GM21619 (cell line): ENCODE results near the gene GP1BA.

Source experiments
- ATAC-seq: cut with Tn5 transposase; IDR thresholded peaks from one replicate; pipeline ENCODE4 v1.9.1; 2021; ENCODE audit not compliant: unreplicated experiment

The GP1BA gene

DNA sequence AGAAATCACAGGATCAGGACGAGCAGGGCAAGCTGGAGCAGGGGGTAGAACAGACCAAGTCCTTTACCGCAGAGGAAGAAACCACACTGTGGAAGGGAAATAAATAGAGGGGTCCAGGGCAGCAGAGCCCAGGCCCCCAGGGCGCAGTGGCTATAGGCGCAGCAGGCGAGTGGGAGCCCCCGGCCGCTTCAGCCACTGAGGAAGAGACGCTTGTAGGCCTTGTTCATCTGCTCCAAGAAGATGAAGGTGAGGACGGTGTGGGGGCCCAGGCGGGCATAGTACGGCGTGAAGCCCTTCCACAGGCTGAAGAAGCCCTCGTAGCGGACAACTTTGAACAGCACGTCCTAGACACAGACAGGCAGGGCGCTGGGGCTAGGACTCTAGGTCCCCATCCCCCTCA, 5.5 kb downstream of the GP1BA start:
- ATAC-seq, result no peak

DNA sequence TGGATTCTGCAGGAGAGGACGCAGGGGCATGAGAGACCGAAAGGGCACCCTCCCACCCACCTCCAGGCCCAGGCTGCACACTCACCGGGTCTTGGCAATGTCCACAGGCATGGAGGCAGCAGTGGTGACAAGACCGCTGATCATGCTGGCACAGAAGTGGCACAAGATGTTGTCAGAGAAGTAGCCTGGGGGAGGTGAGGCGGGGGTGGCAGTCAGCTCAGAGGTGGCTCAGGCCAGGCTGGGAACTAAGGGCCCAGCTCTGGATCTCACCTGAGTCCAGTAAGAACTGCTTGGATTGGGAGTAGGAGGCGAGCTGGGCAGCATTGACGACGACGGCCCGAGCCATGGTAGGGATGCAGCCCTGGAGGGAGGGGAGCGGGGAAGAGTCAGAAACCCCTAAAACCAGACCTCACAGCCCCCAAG, 6.0 kb downstream of the GP1BA start:
- ATAC-seq, result no peak

DNA sequence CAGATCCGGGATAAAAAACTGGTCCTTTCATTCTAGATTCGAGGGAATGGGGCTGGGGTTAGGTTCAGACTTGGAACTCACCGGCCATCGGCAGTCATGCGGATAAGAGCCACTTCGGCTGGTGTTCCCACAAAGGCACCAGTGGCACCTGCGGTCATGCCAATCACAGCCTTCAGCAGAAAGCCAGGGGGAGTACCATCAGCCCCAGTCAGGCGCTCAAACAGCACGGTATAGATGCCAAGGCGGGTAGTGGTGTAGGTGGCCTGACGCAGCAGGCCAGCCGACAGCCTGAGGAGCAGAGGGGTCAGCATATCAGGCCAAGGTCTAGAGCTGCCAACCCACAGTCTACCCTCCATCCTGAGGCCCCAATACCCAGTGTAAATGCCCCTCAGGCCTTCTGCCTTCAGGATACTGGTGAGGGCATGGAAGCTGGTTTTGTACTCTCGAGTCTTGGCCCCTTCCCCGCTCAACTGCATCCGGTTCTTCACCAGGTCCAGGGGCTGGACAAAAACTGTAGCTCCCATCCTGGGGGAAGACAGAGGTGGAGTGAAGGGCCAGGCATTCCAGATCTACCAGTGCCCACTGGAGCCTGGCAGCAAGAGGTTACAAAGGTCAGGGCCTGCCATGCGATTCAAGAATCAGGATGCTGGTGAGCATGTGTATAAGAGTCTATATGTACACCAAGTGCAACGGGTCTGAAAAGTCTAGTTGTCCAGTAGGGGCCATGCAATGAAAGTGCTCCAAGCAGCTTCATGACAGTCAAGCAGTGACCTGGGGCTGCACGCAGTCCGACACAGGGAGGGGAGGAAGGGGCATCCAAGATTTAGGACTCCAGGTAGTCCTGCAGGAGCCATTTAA, 6.8 kb downstream of the GP1BA start:
- no peak for ATAC-seq

DNA sequence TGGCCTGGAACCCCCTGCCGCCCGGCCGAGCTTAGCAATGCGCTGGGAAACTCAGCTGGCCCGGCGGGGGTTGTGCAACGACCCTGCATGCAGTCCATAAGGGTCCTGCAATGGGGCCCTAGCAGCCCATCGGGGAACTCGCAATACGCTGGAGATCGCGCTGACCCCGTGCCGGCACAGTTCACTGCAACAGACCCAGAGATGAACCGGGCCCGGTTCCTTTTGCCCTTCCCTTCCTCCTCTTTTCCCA, 7.4 kb downstream of the GP1BA start:
- peak; percentile 11 for ATAC-seq

DNA sequence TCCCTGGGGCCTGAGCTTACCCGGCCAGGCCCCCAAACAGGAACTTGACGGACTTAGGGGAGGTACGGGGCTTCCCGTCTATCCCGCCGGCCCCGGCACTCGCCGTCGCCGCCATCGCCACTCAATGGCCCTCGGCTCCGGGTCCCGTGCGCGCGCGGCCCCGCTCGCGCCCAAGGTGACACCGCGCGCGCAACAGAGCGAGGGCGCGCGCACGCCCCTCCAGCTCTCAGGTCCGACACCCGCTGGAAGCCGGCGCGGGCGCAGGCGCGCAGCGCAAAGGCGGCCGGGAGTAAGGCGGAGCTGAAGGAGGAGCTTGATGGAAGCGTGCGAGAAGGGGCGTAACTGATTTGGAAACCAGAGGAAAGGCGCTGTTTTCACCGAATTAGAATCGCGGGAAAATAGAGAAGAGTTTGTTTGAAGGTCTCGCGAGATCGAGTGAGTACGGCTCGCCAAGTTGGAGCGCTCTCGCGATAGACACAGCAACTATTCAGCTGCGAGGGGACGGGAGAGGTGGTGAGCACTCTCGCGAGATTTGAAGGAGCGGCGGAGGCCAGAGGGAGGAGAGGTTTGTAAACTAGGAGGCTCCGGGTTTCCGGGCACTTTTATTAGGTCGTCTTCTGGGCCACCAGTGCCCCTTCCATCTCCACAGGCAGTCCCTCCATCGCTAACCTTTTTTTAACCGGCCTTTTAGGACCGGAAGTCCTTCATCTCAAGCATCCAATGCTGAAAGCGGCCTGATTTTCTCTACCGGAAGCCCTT, 7.9 kb downstream of the GP1BA start, which contains the start of the genes RNF167 and SLC25A11:
Gene RNF167 (plus strand): TSS at position 473 of the 759 bp plus-strand sequence. CDS start 642 bp downstream, outside the sequence.
Gene SLC25A11 (minus strand): TSS at position 251 of the 759 bp plus-strand sequence. CDS start 136 bp downstream, at position 115.
- ATAC-seq, result peak; percentile 57

DNA sequence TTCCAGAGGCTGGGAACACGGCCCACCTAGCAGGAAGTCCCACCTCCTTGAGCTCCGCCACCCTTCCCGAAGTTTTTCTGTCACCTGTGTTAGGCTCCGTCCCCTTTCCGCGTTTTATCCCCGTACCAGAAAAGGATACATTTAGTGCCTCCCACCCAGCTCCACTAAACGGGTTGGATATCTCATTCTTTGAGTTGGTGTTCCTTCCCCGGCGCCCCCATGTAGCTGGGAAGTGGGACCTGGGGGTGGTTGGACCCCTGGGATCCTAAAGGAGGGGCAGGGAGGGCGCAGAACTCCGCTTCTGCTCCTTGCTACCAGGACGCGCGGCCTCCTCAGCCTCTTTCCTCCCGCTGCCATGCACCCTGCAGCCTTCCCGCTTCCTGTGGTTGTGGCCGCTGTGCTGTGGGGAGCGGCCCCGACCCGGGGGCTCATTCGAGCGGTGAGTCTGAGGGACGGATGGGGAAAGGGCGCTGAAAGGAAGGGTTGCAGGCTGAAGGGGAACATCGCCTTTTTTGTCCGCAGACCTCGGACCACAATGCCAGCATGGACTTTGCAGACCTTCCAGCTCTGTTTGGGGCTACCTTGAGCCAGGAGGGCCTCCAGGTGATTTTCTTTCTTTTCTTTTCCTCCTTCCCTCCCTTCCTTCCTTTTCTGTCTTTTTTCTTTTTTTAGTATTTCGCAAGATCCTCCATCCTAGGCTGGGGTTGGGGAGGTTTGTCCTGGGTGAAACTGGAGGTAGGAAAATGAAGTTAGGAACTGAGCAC, 8.7 kb downstream of the GP1BA start:
- no peak for ATAC-seq

DNA sequence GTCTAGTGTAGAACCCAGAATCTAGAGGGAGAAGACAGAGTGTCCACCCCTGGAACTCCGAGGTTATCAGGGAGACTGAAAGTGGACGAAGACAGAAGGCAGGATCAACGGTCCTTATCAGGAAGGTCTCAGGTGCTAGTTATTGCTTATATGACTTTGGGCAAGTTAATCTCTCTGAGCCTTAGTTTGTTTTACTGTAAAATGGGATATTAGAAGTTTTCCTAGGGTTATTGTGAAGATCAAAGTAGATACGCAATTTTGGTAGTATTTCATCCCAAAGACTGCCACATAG, 9.2 kb downstream of the GP1BA start:
- ATAC-seq, result no peak

DNA sequence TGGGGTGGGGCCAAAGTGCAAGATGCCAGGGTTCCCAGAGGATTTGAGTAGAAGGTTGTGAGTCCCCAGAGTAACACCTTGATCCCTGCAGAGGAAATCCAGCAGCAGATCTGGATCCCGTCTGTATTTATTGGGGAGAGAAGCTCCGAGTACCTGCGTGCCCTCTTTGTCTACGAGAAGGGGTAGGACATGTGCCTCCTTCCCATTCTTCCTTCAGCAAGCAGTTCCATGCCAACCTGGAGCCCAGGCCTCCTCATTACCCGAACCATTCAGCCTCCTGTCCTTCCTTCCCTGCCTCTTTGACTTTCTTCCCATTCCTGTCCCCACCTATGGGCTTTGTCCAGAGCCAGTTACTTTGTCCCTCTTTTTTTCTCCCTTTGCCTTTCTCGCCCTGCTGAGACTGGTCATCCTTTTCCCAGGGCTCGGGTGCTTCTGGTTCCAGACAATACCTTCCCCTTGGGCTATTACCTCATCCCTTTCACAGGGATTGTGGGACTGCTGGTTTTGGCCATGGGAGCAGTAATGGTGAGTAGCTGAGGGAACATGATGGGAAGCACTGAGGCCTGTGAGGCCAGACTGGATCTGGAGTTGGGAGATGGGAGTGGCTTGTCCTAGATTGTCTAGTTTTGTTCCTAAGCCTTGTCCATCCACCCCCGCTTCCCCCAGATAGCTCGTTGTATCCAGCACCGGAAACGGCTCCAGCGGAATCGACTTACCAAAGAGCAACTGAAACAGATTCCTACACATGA, 10.9 kb downstream of the GP1BA start:
- no peak for ATAC-seq

DNA sequence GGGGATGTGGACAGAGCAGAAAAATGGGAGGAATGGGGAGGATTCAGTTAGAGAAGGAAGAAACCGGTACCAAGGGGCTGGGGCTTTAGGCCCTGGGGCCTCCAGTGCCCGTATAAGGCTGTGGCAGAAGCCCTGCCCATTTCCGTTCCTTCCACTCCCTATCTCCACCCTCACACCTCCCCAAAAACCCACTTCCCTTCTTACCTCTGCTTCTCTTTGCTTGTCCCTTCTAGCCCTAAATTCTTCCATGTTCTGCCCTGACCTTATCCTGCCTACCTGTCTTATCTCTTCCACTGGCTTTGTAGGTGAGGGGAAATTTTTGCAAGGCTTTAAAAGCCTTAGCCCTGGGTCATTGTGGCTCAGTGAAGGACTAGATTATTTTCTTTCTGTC, 12.1 kb downstream of the GP1BA start:
- ATAC-seq, result no peak

DNA sequence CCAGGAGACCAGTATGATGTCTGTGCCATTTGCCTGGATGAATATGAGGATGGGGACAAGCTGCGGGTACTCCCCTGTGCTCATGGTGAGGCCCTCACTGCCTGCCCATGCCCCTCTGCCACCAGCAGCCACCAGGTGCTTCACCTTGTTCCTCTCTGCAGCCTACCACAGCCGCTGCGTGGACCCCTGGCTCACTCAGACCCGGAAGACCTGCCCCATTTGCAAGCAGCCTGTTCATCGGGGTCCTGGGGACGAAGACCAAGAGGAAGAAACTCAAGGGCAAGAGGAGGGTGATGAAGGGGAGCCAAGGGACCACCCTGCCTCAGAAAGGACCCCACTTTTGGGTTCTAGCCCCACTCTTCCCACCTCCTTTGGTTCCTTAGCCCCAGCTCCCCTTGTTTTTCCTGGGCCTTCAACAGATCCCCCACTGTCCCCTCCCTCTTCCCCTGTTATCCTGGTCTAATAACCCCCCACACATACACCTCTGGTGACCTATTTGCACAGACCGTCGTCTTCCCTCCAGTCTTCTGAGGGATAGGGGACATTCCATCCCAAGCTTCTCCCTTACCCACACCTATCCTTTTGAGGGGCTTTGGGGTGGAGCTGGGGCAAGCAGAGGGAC, 12.6 kb downstream of the GP1BA start:
- ATAC-seq, result no peak

DNA sequence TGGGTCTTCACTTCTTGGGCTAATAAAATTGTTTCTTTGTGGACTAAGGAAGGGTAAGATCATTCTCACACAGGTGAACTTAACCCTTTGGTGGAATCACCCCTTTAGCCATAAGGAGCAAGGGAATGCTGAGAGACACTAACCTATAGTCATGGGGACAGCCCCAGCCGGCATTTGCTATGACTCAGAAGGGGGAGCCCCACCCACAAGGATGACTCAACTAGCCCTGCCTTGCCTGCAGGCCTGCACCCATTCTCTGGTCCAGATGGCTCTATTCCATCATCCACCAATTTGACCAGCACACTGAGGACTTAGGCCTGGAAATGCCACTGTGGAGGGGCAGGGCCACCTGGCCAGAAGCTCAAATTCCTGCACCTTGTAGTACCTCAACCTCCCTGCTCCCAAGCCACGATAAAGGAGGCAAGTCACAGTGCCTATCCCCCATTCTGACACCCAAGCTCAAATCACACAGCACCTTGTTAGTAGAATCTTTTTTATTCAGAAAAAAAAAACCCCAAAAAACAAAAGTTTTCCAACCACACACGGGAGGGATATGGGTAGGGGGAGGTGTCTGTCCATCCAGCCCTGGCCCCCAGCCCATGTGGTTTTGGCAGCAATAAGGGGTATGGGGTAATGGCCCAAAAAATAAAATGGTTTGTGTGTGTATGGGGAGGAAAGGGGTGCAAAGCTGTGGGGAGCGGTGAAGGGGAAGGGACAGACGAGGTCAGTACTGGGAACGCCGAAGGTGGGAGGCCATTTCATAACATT, 13.3 kb downstream of the GP1BA start:
- peak; percentile 19 for ATAC-seq

DNA sequence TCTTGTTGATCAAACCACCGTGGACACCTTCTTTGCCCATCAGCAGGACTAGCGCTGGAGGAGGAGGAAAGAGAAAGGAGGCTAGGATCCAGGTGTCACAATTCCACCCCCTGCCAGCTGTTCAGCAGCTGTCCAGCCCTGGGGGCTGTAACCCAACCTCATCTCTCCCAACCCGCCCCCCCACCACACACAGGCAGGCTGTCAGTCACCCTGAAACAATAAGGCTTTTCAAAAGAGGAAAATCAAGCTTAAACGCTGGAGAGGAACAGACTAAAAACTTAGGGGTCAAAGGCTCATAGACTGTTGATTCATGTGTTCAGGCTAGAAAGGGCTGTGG, 13.8 kb downstream of the GP1BA start:
- ATAC-seq, result no peak

DNA sequence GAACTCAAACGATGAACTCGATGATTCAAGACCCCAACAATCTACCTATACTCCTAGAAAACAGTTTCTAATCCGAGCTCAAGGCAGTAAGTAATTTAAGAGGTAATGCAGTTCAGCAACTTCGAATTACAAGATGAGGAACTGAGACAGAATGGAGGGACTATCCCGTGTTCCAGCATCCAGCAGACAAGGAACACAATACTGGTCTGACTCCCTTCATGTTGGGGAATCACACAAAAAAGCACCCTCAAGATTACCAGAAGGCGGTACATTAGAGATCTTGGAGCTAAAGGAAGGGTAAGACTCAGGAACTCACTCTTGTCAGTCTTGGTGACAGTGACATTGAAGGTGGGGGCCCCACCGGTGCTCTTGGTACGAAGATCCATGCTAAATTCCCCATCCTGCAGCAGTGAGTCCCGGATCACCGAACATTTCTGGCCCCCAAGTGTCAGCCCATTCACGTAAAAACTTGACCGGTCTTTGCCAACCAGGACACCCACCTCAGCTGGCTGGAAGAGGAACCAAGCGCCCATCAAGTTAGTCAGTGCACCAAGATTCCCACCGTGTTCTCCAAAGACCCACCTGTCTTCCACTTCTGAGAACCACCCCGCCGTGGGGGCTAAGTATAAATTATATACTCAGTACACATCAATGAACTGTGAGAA, 14.4 kb downstream of the GP1BA start:
- ATAC-seq, result no peak

DNA sequence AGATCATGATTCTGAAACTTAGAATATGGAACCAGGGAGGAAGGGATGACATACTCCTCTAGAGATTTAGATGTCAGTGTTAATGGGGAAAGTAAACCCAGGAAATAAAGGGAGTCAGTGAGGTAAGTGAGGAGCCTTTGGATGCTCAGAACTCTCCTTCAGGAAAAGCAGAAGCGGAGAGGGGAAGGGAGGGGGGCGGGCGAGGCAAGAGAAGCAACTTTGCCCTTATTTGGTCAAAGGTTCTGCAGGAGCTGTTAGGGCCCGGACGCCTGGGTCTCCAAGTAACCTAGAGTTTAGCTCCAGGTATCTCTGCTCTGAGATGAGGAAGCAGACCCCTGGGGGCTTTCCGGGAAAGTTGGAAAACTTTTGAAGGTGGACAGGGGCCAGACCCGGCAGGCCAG, 14.9 kb downstream of the GP1BA start:
- no peak for ATAC-seq

DNA sequence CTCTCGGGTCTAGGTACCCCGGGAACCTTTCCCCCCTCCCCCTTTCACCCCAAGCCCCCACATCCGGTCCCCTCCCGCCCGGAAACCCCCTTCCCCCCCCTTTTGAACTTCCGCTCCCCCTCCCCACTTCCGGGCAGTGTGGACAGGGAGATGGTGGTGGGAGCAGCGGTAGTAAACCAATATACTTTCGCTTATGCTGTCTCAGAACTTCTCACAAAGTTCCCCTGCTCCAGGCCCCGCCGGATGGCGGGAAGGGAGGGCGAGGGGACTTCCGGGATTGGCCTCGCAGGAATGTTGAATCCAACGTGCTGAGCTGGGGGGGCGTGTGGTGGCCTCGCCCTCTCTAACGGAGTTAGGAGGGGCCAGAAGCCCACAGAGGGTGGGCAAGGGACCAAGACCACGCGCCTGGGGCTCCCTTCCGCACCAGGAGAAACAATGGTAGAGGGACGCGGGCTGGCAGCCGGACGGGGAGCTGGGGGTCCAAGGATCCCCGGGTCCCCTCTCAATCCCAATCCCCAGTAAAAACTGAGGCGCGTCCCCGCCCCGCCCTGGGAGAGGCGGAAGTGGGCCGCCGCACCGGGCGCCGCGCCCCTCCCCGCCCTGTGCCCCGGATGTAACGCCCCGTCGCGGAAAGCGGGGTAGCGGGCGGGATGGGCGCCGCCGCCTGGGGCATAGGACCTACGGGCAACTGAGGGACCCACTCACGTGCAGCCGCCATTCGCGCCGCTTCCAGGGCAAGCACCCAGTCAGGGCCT, 15.5 kb downstream of the GP1BA start:
- ATAC-seq, result no peak

DNA sequence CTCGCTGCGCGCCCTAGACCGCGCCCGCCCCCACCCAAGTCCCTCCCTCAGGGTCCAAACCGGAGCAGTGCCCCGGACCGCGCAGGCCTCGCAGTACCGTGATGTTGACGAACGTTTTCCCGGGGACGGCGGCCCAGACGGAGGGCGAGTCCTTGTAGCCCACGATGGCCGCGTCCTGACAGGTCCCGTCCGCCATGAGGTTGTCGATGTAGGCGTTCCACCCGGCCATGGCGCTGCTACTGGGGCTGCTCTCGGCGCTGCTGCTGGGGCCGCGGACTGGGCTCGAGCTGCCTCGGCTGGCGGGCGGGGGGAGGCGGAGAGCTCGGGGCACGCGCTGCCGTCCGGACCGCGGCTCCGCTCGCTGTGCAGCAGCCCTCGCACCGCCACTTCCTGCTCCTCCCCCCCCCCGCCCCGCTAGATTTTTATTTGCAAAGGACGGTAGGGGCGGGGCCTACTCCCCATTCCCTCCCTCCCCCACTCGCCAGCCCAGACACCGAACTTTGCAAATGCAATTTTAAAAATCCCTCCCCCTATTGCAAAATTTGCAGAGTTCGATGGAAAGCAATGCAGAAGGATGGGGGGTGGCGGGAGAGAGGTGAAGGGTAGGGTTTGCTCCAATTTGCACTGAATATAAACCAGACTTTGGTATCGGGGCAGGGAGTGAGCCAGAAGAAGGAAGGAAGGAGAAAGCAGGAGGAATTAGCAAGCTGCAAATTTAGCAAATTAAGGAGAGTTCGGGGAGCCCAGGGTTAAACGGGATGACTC, 16.3 kb downstream of the GP1BA start, which contains the start of gene PFN1:
Gene PFN1 (minus strand): TSS at position 365 of the 765 bp plus-strand sequence. CDS start 136 bp downstream, at position 229.
- no peak for ATAC-seq

DNA sequence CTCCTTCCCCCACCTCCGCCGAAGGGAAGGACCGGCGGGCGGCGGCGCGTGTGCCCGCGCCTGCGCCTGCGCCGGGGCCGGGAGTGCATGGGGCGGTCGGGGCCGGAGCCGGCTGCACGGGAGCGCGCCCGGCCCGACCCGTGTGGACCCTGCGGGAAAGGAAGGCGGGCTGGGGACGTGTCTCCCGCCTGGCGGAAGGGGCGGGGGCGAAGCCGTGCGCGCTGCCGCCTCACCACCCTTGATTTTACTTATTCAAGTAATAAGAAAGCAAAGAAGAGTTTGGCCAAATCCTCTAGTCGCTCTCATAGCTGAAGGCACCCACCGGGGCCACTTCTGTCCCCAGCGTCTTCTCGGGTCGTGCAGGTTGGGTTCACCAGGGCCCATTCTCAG, 16.8 kb downstream of the GP1BA start:
- peak; percentile 23 for ATAC-seq
